Stimulated activated CD8-positive, alpha-beta memory T cell treated with anti-CD3 and anti-CD28 coated beads, Interleukin-12 subunit alpha, Interleukin-12 subunit beta, amount 100 ng/mL, for 1 hour (primary cell): ENCODE data around the gene CDK14.
"Not testable (repeated sequence)": the region's sequence is repeated elsewhere in the genome, so short reads cannot be mapped to it uniquely, and the experiment has no call there.

Experiments
- DNase-seq: peaks from one replicate; pipeline ENCODE4 v3.0.0-alpha.2; 2020; ENCODE audit warnings: low read depth

CDK14 gene

DNA sequence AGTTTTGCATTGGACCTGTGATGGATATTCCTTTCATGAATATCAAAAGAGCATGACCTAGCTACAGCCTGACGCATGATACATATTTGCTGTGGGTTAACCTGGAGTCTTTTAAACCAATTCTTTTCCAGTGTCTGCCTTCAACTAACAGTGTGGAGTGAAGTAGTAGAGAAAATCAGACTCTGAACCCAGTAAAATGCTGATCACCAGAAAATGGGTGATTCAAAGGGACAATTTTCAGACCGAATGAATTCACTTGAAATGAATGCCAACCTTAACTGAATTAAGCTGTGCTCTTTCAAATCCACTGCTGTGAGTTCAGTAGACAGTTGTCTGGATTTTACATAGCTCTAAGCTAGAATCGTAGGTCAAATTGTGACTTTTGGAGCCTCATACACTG is 123.0 kb downstream of the CDK14 start:
- no peak for DNase-seq

DNA sequence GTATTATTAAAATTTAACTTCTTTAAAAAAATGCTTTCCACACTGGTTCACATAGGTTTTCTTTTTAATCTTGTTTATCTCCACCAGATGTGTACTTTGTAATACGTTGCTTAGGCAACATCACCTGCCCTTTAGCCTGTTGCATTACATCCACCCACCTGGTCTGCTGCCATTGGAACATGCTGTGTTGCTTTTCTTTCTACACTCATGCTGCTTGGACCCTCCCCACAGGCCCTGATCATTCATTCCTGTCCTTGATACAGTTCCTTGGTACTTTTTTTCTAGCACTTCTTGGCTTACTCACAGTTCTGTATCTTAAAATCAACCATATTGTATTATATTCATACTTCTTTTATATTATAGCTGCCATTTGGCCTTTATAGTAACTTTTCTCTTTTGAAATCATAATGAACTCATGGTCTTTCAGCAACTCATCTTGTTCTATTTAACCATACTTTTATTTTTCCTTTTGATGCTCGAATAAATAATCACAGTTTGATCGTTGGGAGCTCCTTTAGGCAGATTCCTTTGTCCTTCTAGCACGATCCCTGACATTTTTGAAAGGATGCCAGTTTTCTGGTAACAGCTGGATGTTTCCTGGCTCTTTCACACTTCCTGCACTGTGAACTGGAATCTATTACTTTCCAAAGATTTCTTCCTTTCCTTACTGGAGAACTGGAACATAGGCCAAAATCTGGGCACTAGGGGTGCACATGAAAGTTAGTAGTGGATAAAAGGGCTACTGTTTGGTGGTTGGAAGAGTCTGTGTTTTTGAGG is 125.1 kb downstream of the CDK14 start:
- DNase-seq, result no peak

DNA sequence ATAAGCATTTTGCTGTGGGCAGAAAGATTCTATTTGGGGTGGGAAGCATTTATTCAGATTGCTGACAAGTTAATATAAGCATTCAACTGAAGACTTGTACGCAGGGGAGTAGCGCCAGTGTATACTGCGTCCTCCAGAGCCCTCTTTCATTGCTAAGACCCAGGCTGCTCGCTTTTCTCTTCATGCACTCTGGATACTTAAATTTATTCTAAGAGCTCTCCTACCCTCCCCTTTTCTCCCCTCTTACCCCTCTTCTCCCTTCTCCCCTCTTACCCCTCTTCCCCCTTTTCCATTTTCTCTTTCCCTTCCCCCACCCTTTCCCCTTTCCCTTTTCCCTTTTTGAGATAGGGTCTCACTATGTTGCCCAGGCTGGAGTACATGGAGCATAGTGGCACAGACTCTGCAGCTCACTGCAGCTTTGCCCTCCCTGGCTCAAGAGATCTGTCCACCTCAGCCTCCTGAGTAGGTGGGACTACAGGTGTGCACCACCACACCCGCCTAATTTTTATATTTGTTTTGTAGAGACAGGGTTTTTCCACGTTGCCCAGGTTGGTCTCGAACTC is 125.8 kb downstream of the CDK14 start:
- no peak for DNase-seq

DNA sequence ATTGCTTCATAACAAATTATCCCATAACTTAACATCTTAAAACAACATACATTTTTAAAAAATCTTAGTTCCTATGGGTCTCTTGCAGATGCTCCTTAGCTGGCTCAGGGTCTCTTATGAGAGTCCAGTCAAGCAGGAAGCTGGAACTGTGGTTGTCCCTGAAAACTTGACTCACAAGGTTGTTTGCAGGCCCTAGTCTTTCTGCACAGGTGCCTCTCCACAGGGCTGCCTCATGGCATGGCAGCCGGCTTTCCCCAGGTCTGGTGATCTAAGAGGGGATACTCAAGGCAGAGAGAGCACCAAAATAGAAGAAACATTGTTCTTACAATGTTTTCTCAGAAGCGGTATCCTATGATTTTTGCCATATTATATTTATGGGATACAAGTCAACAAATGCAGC is 127.1 kb downstream of the CDK14 start:
- DNase-seq, result no peak

DNA sequence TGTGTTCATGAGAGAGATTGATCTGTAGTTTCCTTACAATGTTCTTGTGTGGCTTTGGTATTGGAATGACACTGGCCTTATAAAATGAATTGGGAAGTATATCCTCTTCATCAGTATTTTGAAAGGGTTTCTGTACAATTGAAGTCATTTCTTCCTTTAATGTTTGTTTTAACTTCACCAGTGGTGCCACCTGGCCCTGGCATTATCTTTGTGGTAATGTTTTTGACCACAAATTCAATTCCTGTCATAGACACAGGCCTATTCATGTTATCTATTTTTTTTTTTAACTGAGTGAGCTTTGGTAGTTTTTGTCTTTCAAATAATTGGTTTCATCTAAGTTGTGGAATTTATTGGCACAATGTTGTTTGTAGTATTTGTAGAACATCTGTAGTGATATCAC is 127.7 kb downstream of the CDK14 start:
- no peak for DNase-seq

DNA sequence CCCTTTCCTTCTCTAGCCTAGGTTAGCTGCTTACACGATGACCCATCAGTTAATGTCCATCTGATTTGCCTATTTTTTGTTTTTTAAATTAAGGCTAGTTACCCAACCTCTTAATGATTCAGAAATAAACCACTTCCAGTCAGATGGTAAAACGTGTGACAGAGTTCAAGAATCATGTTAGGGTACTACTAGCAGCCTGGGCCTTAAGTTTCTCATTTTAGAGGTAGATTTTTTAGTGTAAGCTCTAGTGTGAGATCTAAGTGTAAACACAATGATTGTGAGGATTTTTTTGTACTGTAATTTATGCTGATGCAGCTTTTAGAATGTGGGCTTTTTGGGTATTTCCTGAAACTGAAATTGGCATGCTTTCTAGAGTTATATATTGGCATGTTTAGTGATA is 130.0 kb downstream of the CDK14 start:
- no peak for DNase-seq

DNA sequence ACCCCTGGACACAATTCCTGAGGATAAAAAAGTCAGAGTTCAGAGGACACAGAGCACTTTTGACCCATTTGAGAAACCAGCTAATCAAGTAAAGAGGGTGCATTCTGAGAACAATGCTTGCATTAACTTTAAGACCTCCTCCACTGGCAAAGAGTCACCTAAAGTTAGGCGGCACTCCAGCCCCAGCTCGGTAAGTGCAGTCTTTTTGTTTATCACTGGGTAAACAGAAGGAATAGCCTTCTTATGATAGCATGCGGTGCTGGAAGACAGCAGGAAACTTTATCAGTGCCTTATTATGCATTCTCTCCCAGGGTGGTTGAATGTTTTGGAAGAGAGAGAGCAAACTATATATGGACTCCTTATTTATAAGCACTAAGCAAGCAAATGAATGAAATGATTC is 130.5 kb downstream of the CDK14 start:
- DNase-seq, result no peak

DNA sequence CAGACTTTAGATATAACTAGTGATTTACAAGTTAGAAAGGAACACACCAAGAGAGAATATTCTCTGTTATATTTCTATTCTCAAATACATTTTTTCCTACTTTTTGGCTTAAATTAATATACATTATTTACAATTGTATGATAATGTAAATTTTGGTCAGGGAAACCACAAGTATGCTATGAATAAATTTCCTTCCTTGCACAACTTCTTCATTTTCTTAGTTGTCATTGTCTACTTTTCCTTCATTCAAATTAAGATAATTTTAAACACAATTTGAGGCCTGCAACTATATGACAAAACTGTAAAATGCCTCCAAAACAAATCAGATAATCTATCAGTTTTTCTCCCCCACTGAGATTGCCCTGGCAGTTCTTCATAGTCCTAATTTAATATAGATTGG is 131.3 kb downstream of the CDK14 start:
- no peak for DNase-seq

DNA sequence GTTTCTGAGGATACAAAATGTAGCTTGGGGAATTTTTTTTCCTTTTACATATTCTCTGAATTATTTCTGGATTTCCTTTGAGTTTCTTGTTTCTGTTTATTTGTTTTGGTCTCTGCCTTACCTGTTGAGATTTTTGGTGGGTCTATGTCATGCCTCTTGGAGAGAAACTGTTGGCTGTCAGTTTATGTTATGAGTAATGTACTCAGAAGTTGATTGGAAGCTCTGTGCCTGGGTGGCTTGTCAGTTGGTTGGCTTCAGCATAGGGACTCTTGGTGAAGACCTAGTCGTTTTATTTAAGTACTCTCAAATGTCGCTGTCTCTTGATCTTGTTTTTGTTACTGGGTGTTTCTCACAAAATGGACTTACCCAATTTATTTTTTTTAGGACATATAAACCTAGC is 132.4 kb downstream of the CDK14 start:
- DNase-seq, result no peak

DNA sequence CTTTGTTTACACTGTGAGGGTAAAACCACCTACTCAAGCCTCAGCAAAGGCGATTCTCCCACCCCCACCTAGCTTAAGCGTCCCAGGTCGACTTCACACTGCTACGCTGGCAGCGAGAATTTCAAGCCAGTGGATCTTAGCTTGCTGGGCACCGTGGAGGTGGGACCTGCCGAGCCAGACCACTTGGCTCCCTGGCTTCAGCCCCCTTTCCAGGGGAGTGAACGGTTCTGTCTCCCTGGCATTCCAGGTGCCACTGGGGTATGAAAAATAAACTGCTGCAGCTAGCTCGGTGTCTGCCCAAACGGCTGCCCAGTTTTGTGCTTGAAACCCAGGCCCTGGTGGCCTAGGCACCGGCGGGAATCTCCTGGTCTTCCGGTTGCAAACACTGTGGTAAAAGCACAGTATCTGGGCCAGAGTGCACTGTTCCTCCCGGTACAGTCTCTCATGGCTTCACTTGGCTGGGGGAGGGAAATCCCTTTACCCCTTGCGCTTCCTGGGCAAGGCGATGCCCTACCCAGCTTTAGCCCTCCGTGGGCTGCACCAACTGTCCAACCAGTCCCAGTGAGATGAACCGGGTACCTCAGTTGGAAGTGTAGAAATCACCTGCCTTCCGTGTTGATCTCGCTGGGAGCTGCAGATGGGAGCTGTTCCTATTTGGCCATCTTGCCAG is 139.6 kb downstream of the CDK14 start:
- not testable (repeated sequence) for DNase-seq

DNA sequence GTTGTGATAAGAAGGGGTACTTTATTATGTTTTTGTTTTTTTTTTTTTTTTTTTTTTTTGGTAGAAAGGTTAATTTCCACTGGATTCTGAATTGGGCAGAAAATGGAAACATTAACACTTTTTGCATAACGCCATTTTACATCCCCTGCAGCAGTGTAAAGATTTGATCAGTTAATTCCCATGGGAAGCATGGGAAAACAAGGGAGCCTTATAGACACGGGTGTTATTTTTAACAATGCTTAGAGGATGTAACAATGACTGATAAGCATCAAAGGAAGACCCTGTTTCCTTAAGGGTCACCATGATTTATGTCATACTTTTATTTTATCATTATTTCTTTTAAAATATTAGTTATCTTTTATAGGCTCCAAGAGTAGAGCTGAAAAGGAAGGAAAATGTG is 140.2 kb downstream of the CDK14 start:
- DNase-seq, result no peak

DNA sequence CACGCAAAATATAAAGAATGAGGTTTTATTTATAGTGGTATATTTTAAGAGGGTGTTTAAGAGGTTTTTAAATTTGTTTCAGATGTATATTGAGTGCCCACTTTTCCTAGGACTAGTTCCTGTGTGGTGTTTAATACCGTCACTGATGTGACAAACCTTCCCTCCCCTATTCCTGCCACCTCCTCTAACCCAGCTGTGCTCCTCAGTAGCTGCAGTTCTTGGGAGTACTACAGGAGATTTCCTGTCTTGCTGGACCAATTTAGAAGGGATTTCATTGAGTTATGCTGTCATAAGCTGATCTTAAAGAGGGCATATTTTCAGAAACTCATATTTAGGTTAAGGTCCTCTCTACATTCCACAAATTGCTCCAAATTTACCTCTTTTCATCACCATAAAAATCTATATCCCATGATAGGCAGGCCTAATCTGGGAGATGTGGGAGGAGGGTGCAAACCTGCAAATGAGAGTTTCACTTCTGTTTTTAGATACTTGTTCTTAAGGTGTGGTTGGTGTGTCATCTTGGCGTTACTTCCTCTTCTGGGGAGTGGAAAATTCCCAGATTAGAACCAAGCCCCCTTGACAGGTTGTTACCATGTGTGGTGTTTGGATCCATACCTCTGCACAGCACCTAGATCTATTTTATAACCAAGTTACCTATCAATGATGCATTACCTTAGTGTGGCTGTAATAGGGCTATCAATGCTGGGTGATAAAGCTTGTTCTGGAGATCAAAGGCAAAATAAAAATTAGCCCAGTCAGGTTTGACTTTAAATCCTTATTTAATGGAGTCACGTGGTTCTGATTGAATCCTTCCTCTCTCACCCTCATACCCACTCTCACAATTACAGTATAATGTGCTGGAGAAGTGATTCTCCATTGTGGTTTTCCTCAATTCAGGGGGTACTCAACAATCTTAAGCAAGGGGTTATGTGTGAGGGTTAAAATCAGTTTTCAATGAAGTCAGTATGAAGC is 141.1 kb downstream of the CDK14 start:
- no peak for DNase-seq

DNA sequence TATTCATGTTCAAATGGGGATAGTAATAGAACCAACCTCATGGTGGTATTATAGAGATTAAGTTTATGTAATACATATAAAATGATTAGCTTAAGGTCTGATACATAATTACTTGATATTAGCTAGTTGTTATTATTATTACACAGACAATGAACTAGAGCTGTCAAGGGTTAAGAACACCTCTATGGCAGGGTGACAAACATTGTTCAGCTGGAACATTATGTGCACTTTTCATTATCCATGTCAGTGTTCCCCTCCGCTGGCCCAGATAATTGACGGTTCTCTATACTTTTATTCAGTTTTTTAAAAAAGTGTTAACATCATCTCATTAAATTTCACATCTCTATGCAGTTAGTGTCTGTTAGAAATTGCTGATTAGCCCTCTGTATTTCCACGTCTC is 142.1 kb downstream of the CDK14 start:
- DNase-seq, result no peak

DNA sequence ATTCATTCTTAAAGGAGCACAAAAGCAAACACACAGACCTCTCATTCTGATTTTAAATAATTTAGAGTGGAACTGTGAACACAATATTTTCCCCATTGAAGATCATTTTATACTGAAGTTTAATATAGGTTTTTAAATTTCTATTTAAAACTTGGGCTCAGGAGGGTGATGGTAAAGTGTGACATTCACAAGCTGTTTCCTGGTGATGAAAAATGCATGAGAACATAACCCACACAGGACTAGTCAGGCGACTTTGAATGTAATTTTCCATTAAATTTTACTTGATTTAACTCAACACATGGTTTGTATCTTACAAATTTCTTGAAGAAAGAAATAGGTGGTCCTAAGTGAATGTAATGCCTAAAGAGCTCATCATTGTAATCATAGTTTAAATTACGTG is 143.6 kb downstream of the CDK14 start:
- no peak for DNase-seq

DNA sequence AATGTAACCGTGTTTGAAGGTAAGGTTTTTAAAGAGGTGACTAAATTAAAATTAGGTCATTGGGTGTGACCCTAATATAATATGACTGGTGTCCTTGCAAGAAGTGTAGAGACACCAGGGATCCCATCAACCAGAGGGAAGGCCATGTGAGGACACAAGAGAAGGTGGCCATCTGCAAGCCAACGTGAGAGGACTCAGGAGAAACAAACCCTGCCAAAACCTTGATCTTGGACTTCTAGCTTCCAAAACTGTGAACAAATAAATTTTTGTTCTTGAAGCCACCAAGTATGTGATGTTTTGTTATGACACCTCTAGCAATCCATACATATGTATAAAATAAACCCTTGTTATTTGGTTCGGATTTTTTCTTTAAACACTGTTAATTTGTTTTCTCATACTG is 144.3 kb downstream of the CDK14 start:
- DNase-seq, result no peak

DNA sequence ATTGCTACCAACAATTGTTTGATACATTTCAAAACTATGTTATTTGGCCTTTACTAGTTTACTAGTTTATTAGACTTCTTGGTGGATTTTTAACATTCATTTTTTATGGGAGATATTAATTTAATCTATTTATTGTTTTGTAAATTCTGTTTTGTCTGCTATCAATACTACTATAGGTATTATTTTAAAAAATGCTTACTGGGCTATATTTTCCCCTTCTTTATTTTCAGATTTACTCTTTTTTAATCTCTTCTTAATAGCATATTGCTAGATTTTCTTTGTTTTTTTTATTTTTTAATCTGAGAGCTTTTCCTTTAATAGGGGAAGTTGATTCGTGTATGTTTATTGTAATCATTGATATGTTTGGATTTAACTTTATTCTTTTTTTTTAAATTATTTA is 147.5 kb downstream of the CDK14 start:
- DNase-seq, result no peak

DNA sequence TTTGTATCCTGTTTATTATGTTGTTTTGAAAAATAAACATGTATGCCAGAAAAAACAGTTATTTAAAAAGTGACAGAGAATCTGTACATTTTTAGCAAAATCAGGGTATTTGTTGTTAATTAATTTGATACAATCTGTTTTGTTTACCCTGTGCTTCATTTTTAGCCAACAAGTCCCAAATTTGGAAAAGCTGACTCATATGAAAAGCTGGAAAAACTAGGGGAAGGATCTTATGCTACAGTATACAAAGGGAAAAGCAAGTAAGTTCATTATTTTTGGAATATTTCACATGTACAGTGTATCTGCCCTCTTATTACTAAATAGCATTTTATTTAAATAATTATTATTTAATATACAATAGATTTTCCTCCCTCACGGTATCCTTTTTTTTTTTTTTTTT is 151.4 kb downstream of the CDK14 start:
- DNase-seq, result no peak

DNA sequence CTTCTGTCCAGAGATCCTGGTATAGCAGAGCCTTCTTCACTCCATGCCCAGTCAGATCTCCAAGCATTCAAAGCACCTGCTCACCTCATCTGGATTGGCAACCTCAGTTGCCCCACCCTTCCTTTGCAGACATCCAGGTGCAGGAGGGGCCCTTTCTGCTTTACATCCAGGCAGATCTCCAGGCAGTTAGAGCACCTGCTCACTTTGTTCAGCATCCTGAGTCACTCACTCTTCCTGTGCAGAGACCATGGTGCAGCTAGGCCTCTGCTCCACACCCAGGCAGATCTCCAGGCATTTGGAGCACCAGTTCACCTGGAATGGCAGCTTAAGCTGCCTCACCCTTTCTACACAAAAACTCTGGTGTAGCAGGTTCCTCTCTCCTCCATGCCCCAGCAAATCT is 153.1 kb downstream of the CDK14 start:
- no peak for DNase-seq

DNA sequence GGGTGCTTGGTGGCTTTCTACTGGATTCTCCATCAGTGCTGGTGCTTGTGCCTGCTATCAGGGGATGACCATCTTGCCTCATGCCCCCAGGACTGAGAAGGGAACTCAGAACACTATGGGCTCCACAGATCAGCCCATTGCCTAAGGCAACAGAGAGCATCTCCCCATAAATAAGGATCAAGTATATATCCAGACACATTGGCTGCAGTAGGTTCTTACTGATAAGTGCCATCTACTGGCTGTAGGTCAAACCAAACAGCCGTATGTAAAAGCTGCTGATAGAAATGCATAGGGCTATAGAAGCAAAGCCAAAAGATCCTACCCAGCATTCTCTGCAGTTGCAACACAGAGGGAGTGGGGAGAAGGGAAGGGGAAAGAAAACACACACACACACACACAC is 153.7 kb downstream of the CDK14 start:
- no peak for DNase-seq

DNA sequence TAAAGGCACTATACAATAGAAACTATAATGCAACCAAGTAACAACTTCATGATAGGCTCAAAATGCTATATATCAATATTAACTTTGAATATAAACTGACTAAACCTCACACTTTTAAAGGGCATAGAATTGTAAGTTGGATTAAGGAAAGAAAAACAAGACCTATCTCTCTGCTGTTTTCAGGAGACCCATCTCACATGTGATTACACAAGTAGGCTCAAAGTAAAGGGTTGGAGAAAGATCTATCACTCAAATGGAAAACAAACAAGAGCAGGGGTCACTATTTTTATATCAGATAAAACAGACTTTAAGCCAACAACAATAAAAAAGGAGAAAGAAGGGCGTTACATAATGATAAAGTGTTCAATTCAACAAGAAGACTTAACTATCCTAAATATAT is 155.5 kb downstream of the CDK14 start:
- no peak for DNase-seq

DNA sequence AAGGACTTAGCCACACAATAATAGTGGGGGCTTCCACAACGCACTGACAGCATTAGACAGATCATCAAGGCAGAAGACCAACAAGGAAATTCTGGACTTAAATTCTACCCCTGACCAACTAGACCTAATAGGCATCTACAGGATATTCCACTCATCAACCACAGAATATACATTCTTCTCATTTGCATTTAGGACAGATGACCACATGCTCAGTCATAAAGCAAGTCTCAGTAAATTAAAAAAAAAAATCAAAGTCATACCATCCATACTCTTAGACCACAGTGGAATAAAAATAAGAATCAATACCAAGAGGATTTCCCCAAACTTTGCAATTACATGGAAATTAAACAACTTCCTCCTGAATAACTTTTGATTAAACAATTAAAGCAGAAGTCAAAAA is 155.9 kb downstream of the CDK14 start:
- DNase-seq, result no peak

DNA sequence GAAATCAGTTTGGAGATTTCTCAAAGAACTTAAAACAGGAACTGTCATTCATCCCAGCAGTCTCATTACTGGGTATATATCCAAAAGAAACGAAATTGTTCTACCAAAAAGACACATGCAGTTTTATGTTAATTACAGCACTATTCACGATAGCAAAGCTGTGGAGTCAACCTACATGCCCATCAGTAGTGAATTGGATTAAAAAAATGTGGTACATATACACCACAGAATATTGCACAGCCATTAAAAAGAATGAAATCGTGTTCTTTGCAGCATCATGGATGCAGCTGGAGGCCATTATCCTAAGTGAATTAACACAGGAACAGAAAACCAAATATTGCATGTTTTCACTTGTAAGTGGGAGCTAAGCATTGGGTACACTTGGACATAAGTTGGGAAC is 158.9 kb downstream of the CDK14 start:
- no peak for DNase-seq

DNA sequence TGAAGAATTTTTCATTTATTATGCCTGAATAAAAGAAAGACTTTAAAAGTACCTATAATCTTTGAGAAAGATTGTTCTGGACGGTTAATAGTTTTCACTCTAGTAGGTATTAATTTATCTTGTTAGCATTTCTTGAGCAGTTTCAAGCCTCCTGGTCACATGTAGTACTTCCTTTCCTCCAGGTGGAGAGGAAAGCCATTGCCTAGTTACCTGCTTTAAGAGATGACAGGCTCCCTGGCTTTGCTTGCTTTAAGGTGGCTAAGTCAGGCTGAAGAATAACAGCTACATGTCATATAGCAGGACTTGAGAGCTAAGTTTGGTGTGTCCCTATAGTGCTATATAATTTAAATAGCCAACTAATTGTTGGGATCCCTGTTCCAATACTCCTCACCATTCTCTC is 160.2 kb downstream of the CDK14 start:
- no peak for DNase-seq
